HCT116 (cell line): ENCODE data around the gene SEMA5B. TPM values are rescaled to one million over a fixed set of nuclear protein-coding genes. Genes with fewer than 3 reads are reported as not detected.

Experiments
- ATAC-seq: fragments of 200-7000 bp; cut with Tn5 transposase; 2 replicates; pipeline ENCODE4 v1.9.1; 2020; ENCODE audit warnings: mild to moderate bottlenecking, moderate library complexity
- BruUV-seq: library from RNA; stranded (reverse); fragments of 400-500 nt; replicated peaks from 2 replicates; lab custom pipeline; 2021; lab: Mats Ljungman, UMichigan
- CTCF ChIA-PET: fragments of 300-600 bp; sonication (Branson Sonifier 250); formaldehyde crosslinking; loops from one replicate; lab custom pipeline; 2021; ENCODE audit warnings: antibody characterized with exemption; lab: Charles Lee
- POLR2A ChIA-PET: fragments of 300-600, 350-600 bp; sonication (Branson Sonifier 250); formaldehyde crosslinking; loops from one replicate; lab custom pipeline; 2021; ENCODE audit warnings: antibody characterized with exemption; lab: Charles Lee
- RAD21 ChIA-PET, 2 experiments: fragments of 300-600 bp; sonication (Branson Sonifier 250); formaldehyde crosslinking; loops; one replicate each; lab custom pipeline; 2023; ENCODE audit warnings: low total read pairs in 2 of 2; ENCODE audit not compliant: uncharacterized antibody in 2 of 2, unreplicated experiment in 2 of 2, low non-redundant PET in 1 of 2; lab: Charles Lee
- DNase-seq: peaks from one replicate; pipeline ENCODE4 v3.0.0-alpha.2; 2010; ENCODE audit warnings: low read depth, low spot score
- H2AFZ ChIP-seq: fragments of 200-600 bp; shearing (Covaris generic), sonication (generic); 2 replicates; pipeline ENCODE4 v1.6.1; 2017; ENCODE audit warnings: low read depth, mixed run types, mixed read lengths, antibody characterized with exemption, low read length; ENCODE audit not compliant: poor library complexity, severe bottlenecking
- H3K27ac ChIP-seq: 2 replicates; pipeline ENCODE4 v1.5.1; 2012; ENCODE audit warnings: low read depth, low read length
- H3K27me3 ChIP-seq: fragments of 200-600 bp; sonication (generic); 2 replicates; pipeline ENCODE4 v1.6.1; 2016; ENCODE audit warnings: mixed run types, low read length, mixed read lengths; ENCODE audit not compliant: insufficient read depth
- H3K36me3 ChIP-seq, 2 experiments: fragments of 200-500 bp in 1 of 2; fragments of 200-600 bp in 1 of 2; sonication (Bioruptor generic) in 1 of 2; sonication (generic) in 1 of 2; 2 replicates each; pipeline versions ENCODE4 v1.5.1 to v1.6.1; 2014 to 2016; ENCODE audit warnings: low read length in 2 of 2, inconsistent platforms in 1 of 2, mixed read lengths in 1 of 2, mixed run types in 1 of 2; ENCODE audit not compliant: insufficient read depth in 2 of 2, control insufficient read depth in 1 of 2
- H3K4me1 ChIP-seq, 2 experiments: fragments of 200-600 bp in 1 of 2; sonication (generic) in 1 of 2; 2 replicates each; pipeline versions ENCODE4 v1.5.1 to v1.6.1; 2012 to 2017; ENCODE audit warnings: low read length in 2 of 2, inconsistent platforms in 1 of 2, mild to moderate bottlenecking in 1 of 2, mixed read lengths in 1 of 2, mixed run types in 1 of 2, moderate library complexity in 1 of 2; ENCODE audit not compliant: insufficient read depth in 2 of 2, control insufficient read depth in 1 of 2
- H3K4me2 ChIP-seq: fragments of 200-600 bp; sonication (generic); 2 replicates; pipeline ENCODE4 v1.6.1; 2017; ENCODE audit warnings: mixed run types, low read length, mixed read lengths
- H3K4me3 ChIP-seq, 2 experiments: fragments of 200-600 bp in 1 of 2; sonication (generic) in 1 of 2; replicated peaks in 1 of 2; 2 replicates each; pipeline ENCODE4 v1.5.1; 2011 to 2016; ENCODE audit warnings: low read length in 2 of 2, control low read depth in 1 of 2, low read depth in 1 of 2, mild to moderate bottlenecking in 1 of 2, mixed read lengths in 1 of 2, mixed run types in 1 of 2
- H3K79me2 ChIP-seq: fragments of 200-600 bp; sonication (generic); 2 replicates; pipeline ENCODE4 v1.6.1; 2017; ENCODE audit warnings: mild to moderate bottlenecking, mixed run types, low read length, moderate library complexity, mixed read lengths; ENCODE audit not compliant: insufficient read depth
- H3K9ac ChIP-seq: fragments of 200-600 bp; sonication (generic); 2 replicates; pipeline ENCODE4 v1.6.1; 2016; ENCODE audit warnings: low read length, mixed read lengths
- H3K9me2 ChIP-seq: fragments of 200-600 bp; sonication (generic), shearing (Covaris generic); 2 replicates; pipeline ENCODE4 v1.6.1; 2017; ENCODE audit warnings: mixed run types, mild to moderate bottlenecking, moderate library complexity; ENCODE audit not compliant: insufficient read depth
- H3K9me3 ChIP-seq, 2 experiments: fragments of 200-500 bp in 1 of 2; fragments of 200-600 bp in 1 of 2; sonication (Bioruptor generic) in 1 of 2; sonication (generic) in 1 of 2; 2 replicates each; pipeline ENCODE4 v1.6.1; 2014 to 2017; ENCODE audit warnings: low read length in 2 of 2, mixed read lengths in 2 of 2, inconsistent platforms in 1 of 2, low read depth in 1 of 2, mild to moderate bottlenecking in 1 of 2, mixed run types in 1 of 2, moderate library complexity in 1 of 2; ENCODE audit not compliant: control insufficient read depth in 1 of 2, insufficient read depth in 1 of 2
- H4K20me1 ChIP-seq: fragments of 200-600 bp; sonication (generic), shearing (Covaris generic); 2 replicates; pipeline ENCODE4 v1.6.1; 2017; ENCODE audit warnings: mixed run types, mild to moderate bottlenecking, moderate library complexity; ENCODE audit not compliant: insufficient read depth
- CEBPB ChIP-seq: IDR thresholded peaks from 2 replicates; pipeline ENCODE4 v1.6.1; 2012; ENCODE audit warnings: low read depth
- CTCF ChIP-seq, 3 experiments: fragments of 200-600 bp in 1 of 3; sonication (generic) in 1 of 3; IDR thresholded peaks in 2 of 3; conservative IDR thresholded peaks in 1 of 3; 2 replicates each; pipeline ENCODE4 v1.5.1; 2012 to 2017; ENCODE audit warnings: low read depth in 2 of 3, low read length in 2 of 3, antibody characterized with exemption in 1 of 3, borderline replicate concordance in 1 of 3, control low read depth in 1 of 3, mild to moderate bottlenecking in 1 of 3, mixed read lengths in 1 of 3, mixed run types in 1 of 3, moderate library complexity in 1 of 3; ENCODE audit not compliant: insufficient read depth in 1 of 3
- ELF1 ChIP-seq: IDR thresholded peaks from 2 replicates; pipeline ENCODE4 v1.6.1; 2012; ENCODE audit warnings: low read depth, borderline replicate concordance
- EZH2 ChIP-seq: fragments of 200-600 bp; sonication (generic); IDR thresholded peaks from 2 replicates; pipeline ENCODE4 v1.6.1; 2017; ENCODE audit warnings: antibody characterized with exemption, mixed run types
- EZH2phosphoT487 ChIP-seq: fragments of 200-600 bp; IDR thresholded peaks from 2 replicates; pipeline ENCODE4 v1.6.1; 2018; ENCODE audit warnings: antibody characterized with exemption, borderline replicate concordance
- JUND ChIP-seq: IDR thresholded peaks from 2 replicates; pipeline ENCODE4 v1.6.1; 2012
- POLR2A ChIP-seq: IDR thresholded peaks from 2 replicates; pipeline ENCODE4 v1.7.0; 2011; ENCODE audit warnings: borderline replicate concordance; ENCODE audit not compliant: insufficient read depth, insufficient read length; ENCODE audit errors: extremely low read depth
- POLR2AphosphoS5 ChIP-seq: IDR thresholded peaks from 2 replicates; pipeline ENCODE4 v1.6.1; 2011; ENCODE audit warnings: mild to moderate bottlenecking, low read depth, low read length, moderate library complexity
- REST ChIP-seq: IDR thresholded peaks from 2 replicates; pipeline ENCODE4 v1.6.1; 2012; ENCODE audit warnings: low read depth
- SIN3A ChIP-seq: IDR thresholded peaks from 2 replicates; pipeline ENCODE4 v1.6.1; 2012; ENCODE audit warnings: low read depth
- SP1 ChIP-seq: IDR thresholded peaks from 2 replicates; pipeline ENCODE4 v1.6.1; 2012; ENCODE audit warnings: low read depth
- YY1 ChIP-seq: IDR thresholded peaks from 2 replicates; pipeline ENCODE4 v1.6.1; 2011; ENCODE audit warnings: low read length, low read depth, moderate library complexity, mild to moderate bottlenecking; ENCODE audit not compliant: insufficient replicate concordance; ENCODE audit errors: extremely low read depth
- ZBTB33 ChIP-seq: IDR thresholded peaks from 2 replicates; pipeline ENCODE4 v1.6.1; 2011; ENCODE audit warnings: mild to moderate bottlenecking, low read length, moderate library complexity; ENCODE audit not compliant: insufficient replicate concordance; ENCODE audit errors: extremely low read depth
- ZNF274 ChIP-seq: fragments of 200-500 bp; sonication (Bioruptor generic); IDR thresholded peaks from 2 replicates; pipeline ENCODE4 v1.6.1; 2014; ENCODE audit warnings: mild to moderate bottlenecking, low read depth, low read length, inconsistent platforms
- intact Hi-C: fragments of 100-400 bp; cut with micrococcal nuclease; formaldehyde crosslinking; loops from 2 replicates; pipeline ENCODE4 v1.10.0; 2022
- total RNA-seq: library from RNA; stranded (reverse); gene quantifications from one replicate; pipeline ENCODE4 v1.2.1, GENCODE V29; 2021; ENCODE audit not compliant: unreplicated experiment

The SEMA5B gene
- total RNA-seq, 1 experiment from 2014 or later, result 0.15 TPM

- peaks cover 13% of the 10 kb centered on the region; the same call in 1 of the 2 replicates for H4K20me1 ChIP-seq
- RAD21 ChIA-PET, result no interaction called here
- TF ChIP-seq SP1 (no peak), JUND (no peak), ZBTB33 (no peak), POLR2A (no peak), YY1 (no peak), EZH2phosphoT487 (no peak), SIN3A (no peak), CEBPB (no peak), REST (no peak), ZNF274 (no peak), POLR2AphosphoS5 (no peak), CTCF (IDR thresholded peaks at IDR 0.05 in 2 of 3, conservative IDR thresholded peaks at IDR 0.05 in 1 of 3; ENCODE audit: borderline replicate concordance in 1 of 3, insufficient read depth in 1 of 3, low read depth in 2 of 3, low read length in 2 of 3) (no peak), ELF1 (no peak), EZH2 (no peak)
- TF ChIP-seq, all 23 proteins: peak for 0
- DNase-seq, result no peak
- ChIA-PET CTCF (no interaction called here), POLR2A (no interaction called here)
- intact Hi-C loops, result no loop called here
- peaks cover 36 to 75% of the 10 kb centered on the region in 2 experiments for H3K4me1 ChIP-seq
- peaks cover 100% of the 10 kb centered on the region for H3K79me2 ChIP-seq
- H3K27ac ChIP-seq, result no peak overlapping the region
- H3K9me2 ChIP-seq, result no peaks in the 10 kb centered on the region
- H3K4me3 ChIP-seq, result no peak overlapping the region
- H2AFZ ChIP-seq, result no peak overlapping the region
- H3K9me3 ChIP-seq, result no peaks in the 10 kb centered on the region
- H3K4me2 ChIP-seq, result no peak overlapping the region
- no peaks in the 10 kb centered on the region for H3K27me3 ChIP-seq
- ATAC-seq, result no peak
- H3K9ac ChIP-seq, result no peak overlapping the region
- no TSS peak for BruUV-seq
- no peaks in the 10 kb centered on the region for H3K36me3 ChIP-seq
These were observed 44.6 kb upstream of the SEMA5B start for GRCh38 chr3:123072152-123072551.
